Body of pancreas (tissue), 4 donors: ENCODE data around the gene RXRA. TPM values are rescaled to one million over a fixed set of nuclear protein-coding genes. Genes with fewer than 3 reads are reported as not detected.
A peak's percentile ranks its signal among the peaks of the same experiment; 100 is the strongest.

Experiments
- ATAC-seq: fragments of 150-250 bp; one replicate; pipeline ENCODE4 v1.9.1; 2016
- DNase-seq, 4 donors: peaks; one replicate each; pipeline ENCODE4 v3.0.0-alpha.2; 2019
- H3K27ac ChIP-seq, 4 donors: fragments of 200-600 bp; sonication (generic); 1 replicate in 3 of 4; 2 replicates in 1 of 4; pipeline versions ENCODE4 v1.5.1 to v1.6.1; 2016 to 2019; ENCODE audit warnings: mild to moderate bottlenecking in 1 of 4, mixed read lengths in 1 of 4, moderate library complexity in 1 of 4
- H3K27me3 ChIP-seq, 2 donors: fragments of 200-600 bp; sonication (generic); one replicate each; pipeline ENCODE4 v1.6.0; 2016; ENCODE audit warnings: mild to moderate bottlenecking in 1 of 2
- H3K36me3 ChIP-seq, 2 donors: fragments of 200-600 bp; sonication (generic); replicated peaks in 1 of 2; 2 replicates each; pipeline ENCODE4 v1.5.1; 2016; ENCODE audit warnings: low read depth in 2 of 2; ENCODE audit not compliant: insufficient read depth in 1 of 2
- H3K4me1 ChIP-seq: fragments of 200-600 bp; sonication (generic); one replicate; pipeline ENCODE4 v1.6.0; 2016
- H3K4me3 ChIP-seq, 2 donors: fragments of 200-600 bp; sonication (generic); 1 replicate in 1 of 2; 2 replicates in 1 of 2; pipeline ENCODE4 v1.5.1; 2016 to 2019
- H3K9me3 ChIP-seq, 3 donors: fragments of 200-600 bp; sonication (generic); 1 replicate in 2 of 3; 2 replicates in 1 of 3; pipeline ENCODE4 v1.5.1; 2016
- CTCF ChIP-seq, 7 experiments: fragments of 450-650 bp in 4 of 7; fragments of 200-600 bp in 3 of 7; sonication (generic) in 3 of 7; IDR thresholded peaks; one replicate each; pipeline ENCODE4 v1.5.1; 2016 to 2019; ENCODE audit warnings: antibody characterized with exemption in 7 of 7
- POLR2A ChIP-seq, 3 donors: fragments of 450-650 bp; IDR thresholded peaks; one replicate each; pipeline ENCODE4 v1.6.1; 2016; ENCODE audit warnings: antibody characterized with exemption in 3 of 3, mild to moderate bottlenecking in 2 of 3
- WGBS, 2 donors: methylation state at CpG; one replicate each; pipeline ENCODE4 v1.1.5; 2017; 5-methylcytosine and 5-hydroxymethylcytosine counted together
- intact Hi-C: fragments of 100-400 bp; cut with DNase I; formaldehyde crosslinking; loops from one replicate; pipeline ENCODE4 v1.15.1; 2023
- total RNA-seq, 2 donors: library from RNA; depleted of rRNA; stranded (reverse); fragments of >200 nt; gene quantifications; one replicate each; pipeline ENCODE4 v1.1.0, GENCODE V29; 2016

Gene RXRA
- total RNA-seq, 2 donors from 2014 or later = 31.4 to 41.9 TPM

DNA sequence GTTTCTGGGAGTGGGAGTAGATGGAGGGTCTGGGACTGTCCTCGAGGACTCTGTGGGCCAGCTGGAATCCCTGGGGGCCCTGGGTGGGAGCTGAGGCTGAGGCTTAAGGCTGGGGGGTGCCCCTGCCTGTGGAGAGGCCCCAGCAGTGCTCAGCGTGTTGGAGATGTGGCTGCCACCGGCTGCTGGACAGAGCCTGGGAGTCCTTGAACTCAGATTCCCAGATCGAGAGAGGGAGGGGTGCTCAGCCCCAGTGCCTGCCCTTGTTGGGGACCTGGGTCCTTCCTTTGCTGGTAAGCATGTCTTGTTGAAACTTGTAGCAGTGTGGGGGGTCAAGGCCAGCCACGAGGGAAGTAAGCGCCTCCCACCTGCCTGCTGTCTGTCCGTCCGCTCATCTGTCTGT, 10.7 kb downstream of the RXRA start:
- Histone ChIP-seq H3K9me3 (no peaks in the 10 kb centered on the region), H3K27me3 (no peaks in the 10 kb centered on the region), H3K4me3 (no peak overlapping the region), H3K36me3 (no peaks in the 10 kb centered on the region), H3K4me1 (peaks cover 100% of the 10 kb centered on the region), H3K27ac (peak overlapping the region in 3 of 4 donors; percentile 17 to 90 (median 70))
- DNase-seq (no peak), ATAC-seq (no peak)
- no peak for TF ChIP-seq POLR2A (IDR thresholded peaks at IDR 0.05)
- TF ChIP-seq CTCF (IDR thresholded peaks at IDR 0.05) = no peak
- intact Hi-C loops = no loop called here
- WGBS, 2 donors = 78 to 79% methylated on average over 4 to 8 of the region's 8 CpGs

GRCh38 chr9:134337469-134337868, 11.2 kb downstream of the RXRA start:
- no peaks in the 10 kb centered on the region for H3K27me3 ChIP-seq
- H3K4me3 ChIP-seq = no peak overlapping the region
- intact Hi-C loops = no loop called here
- DNase-seq (no peak), ATAC-seq (no peak)
- no peak for TF ChIP-seq CTCF (IDR thresholded peaks at IDR 0.05)
- no peak for TF ChIP-seq POLR2A (IDR thresholded peaks at IDR 0.05)
- H3K4me1 ChIP-seq = peaks cover 100% of the 10 kb centered on the region
- no peaks in the 10 kb centered on the region for H3K9me3 ChIP-seq
- H3K36me3 ChIP-seq = no peaks in the 10 kb centered on the region
- peak overlapping the region in 3 of 4 donors; percentile 70 to 90 (median 89) for H3K27ac ChIP-seq
- 86 to 87% methylated on average over 13 of the region's 13 CpGs for WGBS, 2 donors

DNA sequence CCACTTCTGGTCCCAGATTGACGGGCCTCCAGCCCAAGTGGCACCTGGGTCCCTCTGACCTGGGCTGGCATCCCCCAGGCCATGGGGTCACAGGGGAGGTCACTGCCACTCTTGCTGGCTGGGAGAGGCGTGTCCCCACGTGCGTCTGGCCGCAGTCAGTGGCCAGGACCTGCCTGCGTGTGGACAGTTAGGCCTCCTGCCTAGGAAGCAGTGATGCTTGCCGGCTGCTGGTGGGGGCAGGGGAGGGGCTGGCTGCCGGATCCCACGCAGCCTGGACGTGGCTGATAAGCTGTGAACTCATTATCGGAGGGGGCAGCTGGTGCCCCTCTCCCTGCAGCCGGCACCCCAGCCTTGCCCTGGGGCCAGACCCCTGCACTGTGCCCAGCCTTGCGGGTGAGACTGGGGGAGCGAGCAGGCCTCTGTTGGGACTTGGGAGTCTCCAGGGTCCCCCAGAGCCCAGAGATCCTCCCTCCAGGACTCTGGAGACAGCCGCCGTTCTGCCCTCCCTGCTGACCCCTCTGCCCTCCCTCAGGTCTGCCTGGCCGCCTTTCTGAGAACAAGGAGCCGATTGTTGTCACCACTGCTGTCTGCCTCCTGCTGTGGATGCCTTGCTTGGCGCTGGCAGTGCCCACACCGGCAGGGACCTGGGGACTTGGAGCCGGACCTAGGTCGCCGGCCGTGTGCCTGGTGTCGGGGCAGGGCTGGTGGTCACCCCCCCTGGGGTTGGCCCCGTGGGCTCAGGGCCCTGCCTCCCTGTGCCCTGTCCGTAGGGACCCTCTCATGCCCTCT, 12.3 kb downstream of the RXRA start:
- peak overlapping the region; percentile 70 to 90 (median 86) for H3K27ac ChIP-seq
- intact Hi-C loops = no loop called here
- no peak overlapping the region for H3K4me3 ChIP-seq
- DNase-seq = peak; percentile 57 to 74 (median 68)
- TF ChIP-seq POLR2A (IDR thresholded peaks at IDR 0.05) = peak in 1 of 3 donors; percentile 42
- no peak for TF ChIP-seq CTCF (IDR thresholded peaks at IDR 0.05)
- H3K27me3 ChIP-seq = no peaks in the 10 kb centered on the region
- H3K4me1 ChIP-seq = peaks cover 100% of the 10 kb centered on the region
- H3K36me3 ChIP-seq = no peaks in the 10 kb centered on the region
- H3K9me3 ChIP-seq = no peaks in the 10 kb centered on the region
- peak; percentile 65 for ATAC-seq
- WGBS, 2 donors = 26 to 37% methylated on average over 3 to 26 of the region's 27 CpGs

DNA sequence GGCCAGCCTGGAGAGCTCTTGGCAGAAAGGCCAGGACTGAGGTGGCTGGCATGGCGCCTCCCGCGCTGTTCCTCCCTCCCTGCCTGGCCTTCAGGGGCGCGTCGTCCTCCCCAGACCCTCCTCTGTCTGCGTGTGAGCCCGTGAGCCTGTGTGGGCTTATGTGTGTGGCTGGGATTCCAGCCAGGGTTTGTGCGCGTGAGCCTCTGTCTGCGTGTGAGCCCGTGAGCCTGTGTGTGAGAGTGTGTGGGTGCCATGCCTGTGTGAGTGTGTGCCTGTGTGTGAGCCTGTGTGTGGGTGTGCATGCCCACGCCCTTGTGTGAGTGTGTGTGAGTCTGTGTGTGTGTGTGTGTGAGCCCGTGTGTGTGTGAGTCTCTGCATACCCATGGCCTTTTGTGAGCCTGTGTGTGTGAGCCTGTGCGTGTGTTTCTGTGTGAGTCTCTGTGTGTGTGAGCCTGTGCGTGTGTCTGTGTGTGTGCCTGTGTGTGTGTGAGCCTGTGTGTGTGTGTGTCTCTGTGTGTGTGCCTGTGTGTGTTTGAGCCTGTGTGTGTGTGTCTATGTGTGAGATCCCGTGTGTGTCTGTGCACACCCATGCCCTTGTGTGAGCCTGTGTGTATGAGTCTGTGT, 13.0 kb downstream of the RXRA start:
- Histone ChIP-seq H3K9me3 (no peaks in the 10 kb centered on the region), H3K36me3 (no peaks in the 10 kb centered on the region), H3K4me3 (no peak overlapping the region), H3K27me3 (no peaks in the 10 kb centered on the region), H3K27ac (peak overlapping the region; percentile 70 to 90 (median 86)), H3K4me1 (peaks cover 100% of the 10 kb centered on the region)
- WGBS, 2 donors = 33 to 89% methylated on average over 3 to 17 of the region's 17 CpGs
- intact Hi-C loops = no loop called here
- DNase-seq (peak in 3 of 4 donors; percentile 51 to 54 (median 51)), ATAC-seq (peak; percentile 10)
- no peak for TF ChIP-seq POLR2A (IDR thresholded peaks at IDR 0.05)
- TF ChIP-seq CTCF (IDR thresholded peaks at IDR 0.05) = no peak
